Urinary bladder (tissue), 4 donors: ENCODE measurements around the gene MEX3C. TPM values are rescaled to one million over a fixed set of nuclear protein-coding genes. Genes with fewer than 3 reads are reported as not detected.

Source experiments
- DNase-seq: peaks from one replicate; pipeline ENCODE4 v3.0.0-alpha.2; 2015; ENCODE audit errors: extremely low spot score
- H3K27ac ChIP-seq: one replicate; pipeline ENCODE4 v1.5.1; 2013; ENCODE audit warnings: low read depth, mild to moderate bottlenecking, moderate library complexity
- H3K36me3 ChIP-seq: one replicate; pipeline ENCODE4 v1.6.1; 2013; ENCODE audit warnings: mild to moderate bottlenecking, moderate library complexity; ENCODE audit not compliant: insufficient read depth
- H3K4me1 ChIP-seq: one replicate; pipeline ENCODE4 v1.6.1; 2013; ENCODE audit warnings: mild to moderate bottlenecking, moderate library complexity; ENCODE audit not compliant: insufficient read depth
- H3K4me3 ChIP-seq: one replicate; pipeline ENCODE4 v1.5.1; 2013; ENCODE audit warnings: low read depth, low read length
- WGBS: extraction: QIAGEN DNeasy Blood & Tissue Kit; methylation state at CpG from one replicate; pipeline ENCODE4 v1.1.7; 2013; 5-methylcytosine and 5-hydroxymethylcytosine counted together
- polyA plus RNA-seq: library from polyadenylated mRNA; stranded (reverse); fragments of 200-250 nt; gene quantifications from one replicate; pipeline ENCODE4 v1.2.3, GENCODE V29; 2013
- total RNA-seq: library from RNA; depleted of rRNA; stranded (reverse); fragments of >200 nt; gene quantifications from one replicate; pipeline ENCODE4 v1.2.3, GENCODE V29; 2014
- donor health status: healthy with polysubstance abuse.
- donor health status: healthy.

The MEX3C gene
- total and polyA plus RNA-seq, 2 donors, result 21.5 to 53.8 TPM

DNA sequence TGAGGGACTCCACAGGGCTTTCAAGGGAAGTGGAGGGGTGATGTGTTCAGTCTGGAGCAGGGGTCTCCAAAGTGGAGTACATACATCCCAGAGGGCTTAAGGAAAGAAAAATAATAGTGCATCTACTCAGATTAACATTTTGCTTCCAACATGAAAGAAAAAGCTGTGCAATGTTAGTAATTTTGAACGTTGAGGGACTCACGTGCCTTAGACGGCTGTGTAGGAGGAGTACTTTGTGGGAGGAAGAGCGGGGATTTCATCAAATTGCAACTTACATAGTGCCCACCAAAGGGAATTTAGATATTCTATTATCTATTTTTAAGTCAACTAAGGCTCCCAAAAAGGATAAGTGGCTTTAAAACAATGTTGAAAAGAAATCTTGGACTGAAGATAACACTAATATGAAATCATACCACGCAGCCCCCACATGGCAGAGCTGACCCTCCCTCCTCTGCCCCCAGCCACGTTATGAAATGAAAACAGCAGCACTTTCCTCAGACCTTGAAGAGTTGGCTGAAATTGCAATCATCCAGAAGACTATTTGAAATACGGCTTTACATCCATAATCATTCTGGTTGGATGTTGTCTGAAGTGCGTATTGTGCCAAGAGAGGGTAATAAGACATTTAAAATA is 42.9 kb downstream of the MEX3C start:
- 58% methylated on average over 8 of the region's 8 CpGs for WGBS
- no peaks in the 10 kb centered on the region for H3K4me1 ChIP-seq
- DNase-seq, result no peak
- no peaks in the 10 kb centered on the region for H3K36me3 ChIP-seq
- H3K27ac ChIP-seq, result no peak overlapping the region
- no peak overlapping the region for H3K4me3 ChIP-seq

GRCh38 chr18:51153659-51154371 is 43.7 kb downstream of the MEX3C start:
- H3K4me3 ChIP-seq, result no peak overlapping the region
- H3K27ac ChIP-seq, result no peak overlapping the region
- no peak for DNase-seq
- H3K36me3 ChIP-seq, result no peaks in the 10 kb centered on the region
- H3K4me1 ChIP-seq, result no peaks in the 10 kb centered on the region
- 74% methylated on average over 19 of the region's 19 CpGs for WGBS

GRCh38 chr18:51151568-51152511 is 45.6 kb downstream of the MEX3C start:
- H3K4me3 ChIP-seq, result no peak overlapping the region
- 79% methylated on average over 26 of the region's 26 CpGs for WGBS
- no peak for DNase-seq
- no peaks in the 10 kb centered on the region for H3K36me3 ChIP-seq
- no peak overlapping the region for H3K27ac ChIP-seq
- no peaks in the 10 kb centered on the region for H3K4me1 ChIP-seq

DNA sequence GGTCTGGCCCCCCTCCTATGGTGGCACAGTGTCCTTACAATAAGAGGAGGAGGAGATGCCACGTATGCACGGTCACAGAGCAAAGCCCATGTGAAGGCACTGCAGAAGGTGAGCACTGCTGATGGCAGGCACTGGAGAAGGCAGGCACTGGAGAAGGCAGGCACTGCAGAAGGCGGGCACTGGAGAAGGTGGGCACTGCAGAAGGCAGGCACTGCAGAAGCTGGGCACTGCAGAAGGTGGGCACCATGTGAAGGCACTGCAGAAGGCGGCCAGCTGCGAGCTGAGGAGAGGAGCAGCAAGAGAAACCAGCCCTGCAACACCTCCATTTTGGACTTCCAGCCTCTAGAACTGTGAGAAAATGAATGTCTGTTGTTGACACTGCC is 46.3 kb downstream of the MEX3C start:
- H3K27ac ChIP-seq, result no peak overlapping the region
- H3K4me1 ChIP-seq, result no peaks in the 10 kb centered on the region
- 89% methylated on average over 5 of the region's 5 CpGs for WGBS
- no peaks in the 10 kb centered on the region for H3K36me3 ChIP-seq
- DNase-seq, result no peak
- H3K4me3 ChIP-seq, result no peak overlapping the region

DNA sequence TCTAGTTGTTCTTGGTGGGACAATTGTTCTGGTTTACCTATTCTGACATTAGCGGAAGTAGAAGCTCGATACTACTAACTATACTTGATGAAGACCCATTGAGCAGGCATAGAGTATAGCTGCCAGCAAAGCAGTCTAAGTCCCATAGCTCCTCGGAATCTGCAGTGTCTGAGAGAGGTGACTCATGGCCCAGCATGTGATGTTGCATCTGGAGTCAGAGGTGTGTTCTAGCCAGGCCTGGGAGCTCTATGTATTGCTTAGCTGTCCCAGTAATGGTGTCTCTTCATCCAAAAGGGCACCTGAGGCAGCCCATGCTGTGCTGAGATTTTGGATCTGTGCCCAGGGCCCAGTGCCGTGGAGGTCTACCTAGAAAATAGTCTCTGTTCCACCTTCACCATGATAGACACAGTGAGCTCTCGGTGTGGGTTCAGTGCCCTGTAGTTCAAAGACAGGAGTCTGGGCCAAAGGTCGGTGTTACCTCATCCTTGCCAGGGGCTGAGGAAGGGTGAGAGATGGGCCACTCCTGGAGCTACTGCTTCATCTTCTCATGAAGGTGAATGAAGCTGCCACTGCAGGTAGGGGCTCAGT is 47.3 kb downstream of the MEX3C start:
- WGBS, result 90% methylated on average over 6 of the region's 6 CpGs
- DNase-seq, result no peak

GRCh38 chr18:51149670-51150069 is 47.8 kb downstream of the MEX3C start:
- no peak overlapping the region for H3K27ac ChIP-seq

More for the DNA sequence above, 47.3 kb downstream of the MEX3C start:
- H3K4me3 ChIP-seq, result no peak overlapping the region
- no peak overlapping the region for H3K27ac ChIP-seq
- H3K36me3 ChIP-seq, result no peaks in the 10 kb centered on the region
- H3K4me1 ChIP-seq, result no peaks in the 10 kb centered on the region

DNA sequence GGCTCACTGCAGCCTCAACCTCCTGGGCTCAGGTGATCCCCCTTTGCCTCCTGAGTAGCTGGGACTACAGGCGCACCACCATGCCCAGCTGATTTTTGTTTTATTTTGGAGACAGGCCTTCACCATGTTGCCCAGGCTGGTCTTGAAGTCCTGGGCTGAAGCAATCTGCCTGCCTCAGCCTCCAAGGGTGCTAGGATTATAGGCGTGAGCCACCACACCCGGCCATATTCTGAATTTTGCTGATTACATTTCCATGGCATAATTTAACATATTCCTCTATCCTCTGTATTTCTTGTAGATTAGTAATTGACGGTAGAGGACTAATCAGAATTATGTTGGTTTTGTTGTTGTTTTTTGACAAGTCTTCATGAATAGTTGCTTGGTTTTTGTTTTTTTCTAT is 50.6 kb downstream of the MEX3C start:
- no peak for DNase-seq
- H3K36me3 ChIP-seq, result no peaks in the 10 kb centered on the region
- H3K27ac ChIP-seq, result no peak overlapping the region
- 79% methylated on average over 4 of the region's 4 CpGs for WGBS
- H3K4me3 ChIP-seq, result no peak overlapping the region
- H3K4me1 ChIP-seq, result no peaks in the 10 kb centered on the region

More at GRCh38 chr18:51149670-51150069, 47.8 kb downstream of the MEX3C start:
- Histone ChIP-seq H3K36me3 (no peaks in the 10 kb centered on the region), H3K4me1 (no peaks in the 10 kb centered on the region), H3K4me3 (no peak overlapping the region)
- WGBS, result 88% methylated on average over 4 of the region's 4 CpGs
- no peak for DNase-seq

DNA sequence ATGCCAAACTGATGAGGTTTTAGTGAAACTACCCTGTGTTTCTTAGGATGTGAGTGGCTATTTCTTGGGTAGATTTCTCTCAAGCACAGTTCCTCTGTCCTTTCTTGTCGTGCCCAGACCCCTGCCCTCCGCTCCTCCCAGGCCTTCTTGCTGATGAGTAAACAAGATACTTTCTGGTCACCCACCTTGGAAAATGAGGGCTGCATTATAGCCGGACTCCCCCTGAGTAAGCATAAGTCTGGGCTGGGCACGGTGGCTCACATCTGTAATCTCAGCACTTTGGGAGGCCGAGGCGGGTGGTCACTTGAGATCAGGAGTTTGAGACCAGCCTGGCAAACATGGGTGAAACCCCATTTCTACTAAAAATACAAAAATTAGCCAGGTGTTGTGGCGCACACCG is 58.5 kb downstream of the MEX3C start:
- no peak for DNase-seq
- 94% methylated on average over 8 of the region's 8 CpGs for WGBS
- Histone ChIP-seq H3K4me3 (no peak overlapping the region), H3K27ac (no peak overlapping the region), H3K36me3 (no peaks in the 10 kb centered on the region), H3K4me1 (no peaks in the 10 kb centered on the region)

DNA sequence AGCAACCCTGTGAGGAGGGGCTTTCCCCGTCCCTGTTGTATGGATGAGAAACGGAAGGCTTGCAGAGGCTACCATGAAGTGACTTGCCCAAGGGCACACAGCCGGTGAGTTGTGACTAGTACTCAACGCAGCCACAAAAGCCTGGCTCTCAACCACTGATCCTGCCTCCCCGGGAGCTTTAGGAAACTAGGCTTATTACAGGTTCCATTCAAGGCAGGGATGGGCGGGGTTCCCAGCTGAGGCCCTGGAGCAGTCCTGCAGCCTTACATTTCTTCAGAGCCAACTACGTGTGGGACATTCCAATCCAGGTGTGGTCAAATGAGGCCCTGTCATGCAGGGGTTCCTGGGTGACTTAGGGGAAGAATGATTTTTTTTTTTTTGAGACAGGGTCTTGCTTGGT is 59.6 kb downstream of the MEX3C start:
- no peaks in the 10 kb centered on the region for H3K36me3 ChIP-seq
- no peak overlapping the region for H3K27ac ChIP-seq
- 87% methylated on average over 7 of the region's 7 CpGs for WGBS
- DNase-seq, result no peak
- no peaks in the 10 kb centered on the region for H3K4me1 ChIP-seq
- H3K4me3 ChIP-seq, result no peak overlapping the region

DNA sequence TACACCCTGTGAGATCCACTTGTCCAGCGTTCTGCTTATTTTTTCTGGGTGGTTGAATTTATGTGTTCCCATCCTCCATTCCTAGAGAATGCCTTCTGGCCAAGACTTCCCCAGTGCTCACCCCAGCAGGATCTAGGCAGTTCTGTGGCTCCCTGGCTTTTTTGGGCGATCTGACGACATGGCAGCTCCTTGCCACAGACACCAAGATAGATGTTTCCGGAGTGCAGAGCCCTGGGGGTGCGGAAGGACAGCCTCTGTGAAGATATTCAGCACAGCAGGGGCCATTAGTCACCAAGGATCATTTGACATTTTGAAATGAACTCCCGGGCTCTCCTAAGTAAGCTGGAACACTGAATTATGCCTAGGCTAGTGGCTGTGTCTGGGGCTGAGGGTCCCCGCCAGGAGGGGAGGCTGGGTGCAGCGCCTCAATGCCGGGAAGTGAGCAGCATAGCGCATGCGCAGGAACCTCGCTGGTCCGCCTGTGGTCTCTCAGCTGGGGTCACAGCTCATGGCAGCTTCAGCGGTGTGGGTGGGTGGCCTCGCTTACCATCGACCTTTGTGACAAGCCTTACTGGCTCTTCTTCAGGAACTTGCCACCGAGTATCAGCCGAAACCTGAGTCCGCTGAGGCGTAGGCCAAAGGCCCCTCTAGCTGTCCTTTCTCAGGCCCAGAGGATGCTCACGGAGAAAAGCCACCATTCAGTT is 60.3 kb downstream of the MEX3C start:
- DNase-seq, result no peak
- Histone ChIP-seq H3K4me1 (no peaks in the 10 kb centered on the region), H3K4me3 (no peak overlapping the region), H3K36me3 (no peaks in the 10 kb centered on the region), H3K27ac (no peak overlapping the region)
- 93% methylated on average over 21 of the region's 21 CpGs for WGBS

- Histone ChIP-seq H3K36me3 (no peaks in the 10 kb centered on the region), H3K4me1 (no peaks in the 10 kb centered on the region), H3K27ac (no peak overlapping the region), H3K4me3 (no peak overlapping the region)
- 74% methylated on average over 6 of the region's 6 CpGs for WGBS
- DNase-seq, result no peak
Measured at GRCh38 chr18:51135795-51136194, 61.7 kb downstream of the MEX3C start.

DNA sequence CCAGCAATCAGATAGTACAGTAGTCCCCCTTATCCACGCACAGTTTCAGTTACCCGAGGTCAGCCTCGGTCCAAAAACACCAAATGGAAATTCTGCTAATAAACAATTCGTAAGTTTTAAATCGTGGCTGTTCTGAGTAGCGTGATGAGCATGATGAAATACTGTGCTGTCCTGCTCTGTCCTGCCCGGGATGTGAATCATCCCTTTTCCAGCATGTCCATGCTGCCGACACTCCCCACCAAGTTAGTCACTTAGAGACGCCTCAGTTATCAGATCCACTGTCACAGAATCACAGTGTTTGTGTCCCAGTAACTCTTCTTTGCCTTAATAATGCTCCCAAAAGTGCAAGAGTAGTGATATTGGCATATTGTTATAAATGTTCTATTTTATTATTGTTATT is 62.1 kb downstream of the MEX3C start:
- H3K4me1 ChIP-seq, result no peaks in the 10 kb centered on the region
- no peak overlapping the region for H3K27ac ChIP-seq
- WGBS, result 72% methylated on average over 9 of the region's 9 CpGs
- DNase-seq, result no peak
- H3K36me3 ChIP-seq, result no peaks in the 10 kb centered on the region
- H3K4me3 ChIP-seq, result no peak overlapping the region

- 95% methylated on average over 4 of the region's 4 CpGs for WGBS
- no peak for DNase-seq
- Histone ChIP-seq H3K4me3 (no peak overlapping the region), H3K27ac (no peak overlapping the region), H3K36me3 (no peaks in the 10 kb centered on the region), H3K4me1 (no peaks in the 10 kb centered on the region)
Measured at GRCh38 chr18:51134721-51135120, 62.8 kb downstream of the MEX3C start.
